HepG2 (cell line): ENCODE results near the gene C19orf33. TPM values are rescaled to one million over a fixed set of nuclear protein-coding genes. Genes with fewer than 3 reads are reported as not detected.

Source experiments
- DPF2 ChIP-seq: sonication (generic); formaldehyde crosslinking; IDR thresholded peaks from 2 replicates; pipeline ENCODE4 v1.4.0; 2020; ENCODE audit warnings: mild to moderate bottlenecking, low read depth, missing genetic modification reagents, borderline replicate concordance
- GTF3A ChIP-seq: sonication (generic); formaldehyde crosslinking; conservative IDR thresholded peaks from 2 replicates; pipeline ENCODE4 v1.4.0; 2020; ENCODE audit warnings: mild to moderate bottlenecking, missing genetic modification reagents
- IRF2 ChIP-seq: IDR thresholded peaks from 2 replicates; pipeline ENCODE4 v1.6.1; 2018; ENCODE audit warnings: missing genetic modification reagents, missing compliant biosample characterization
- KDM2A ChIP-seq: sonication (generic); formaldehyde crosslinking; IDR thresholded peaks from 2 replicates; pipeline ENCODE4 v1.4.0; 2020; ENCODE audit warnings: low read depth, missing genetic modification reagents, borderline replicate concordance
- MAFK ChIP-seq, 2 experiments: IDR thresholded peaks in 1 of 2; conservative IDR thresholded peaks in 1 of 2; 2 replicates each; pipeline ENCODE4 v1.6.1; 2011; ENCODE audit warnings: improper control_type of control experiment in 2 of 2, low read length in 2 of 2
- MXD3 ChIP-seq: IDR thresholded peaks from 2 replicates; pipeline ENCODE4 v1.6.1; 2016; ENCODE audit warnings: mild to moderate bottlenecking, missing biosample characterization, missing genetic modification reagents
- PTBP1 ChIP-seq: fragments of 200-400 bp; formaldehyde crosslinking; IDR thresholded peaks from 2 replicates; pipeline ENCODE4 v1.6.1; 2018; ENCODE audit warnings: low read length, low read depth; ENCODE audit not compliant: poor library complexity, severe bottlenecking
- RAD51 ChIP-seq: fragments of 450-650 bp; IDR thresholded peaks from 2 replicates; pipeline ENCODE4 v1.6.1; 2016; ENCODE audit warnings: borderline replicate concordance
- RFXAP ChIP-seq: sonication (generic); formaldehyde crosslinking; IDR thresholded peaks from 2 replicates; pipeline ENCODE4 v1.4.0; 2020; ENCODE audit warnings: missing genetic modification reagents, borderline replicate concordance
- SIN3A ChIP-seq: IDR thresholded peaks from 2 replicates; pipeline ENCODE4 v1.6.1; 2011; ENCODE audit warnings: low read depth, mild to moderate bottlenecking, control low read depth, low read length, borderline replicate concordance
- SRSF4 ChIP-seq: fragments of 200-400 bp; formaldehyde crosslinking; IDR thresholded peaks from one replicate; pipeline ENCODE4 v1.6.1; 2018; ENCODE audit warnings: mild to moderate bottlenecking, low read depth, low read length, moderate library complexity; ENCODE audit not compliant: poor library complexity, severe bottlenecking
- THAP11 ChIP-seq: IDR thresholded peaks from 2 replicates; pipeline ENCODE4 v1.6.1; 2016; ENCODE audit warnings: missing biosample characterization, missing genetic modification reagents
- ZBTB39 ChIP-seq: sonication (generic); formaldehyde crosslinking; IDR thresholded peaks from 2 replicates; pipeline ENCODE4 v1.5.0; 2020; ENCODE audit warnings: missing genetic modification reagents
- ZFP36L1 ChIP-seq: sonication (generic); formaldehyde crosslinking; IDR thresholded peaks from 2 replicates; pipeline ENCODE4 v1.8.0; 2022; ENCODE audit warnings: mild to moderate bottlenecking, missing genetic modification reagents, moderate library complexity
- ZFY ChIP-seq: sonication (generic); formaldehyde crosslinking; IDR thresholded peaks from 2 replicates; pipeline ENCODE4 v1.4.0; 2020; ENCODE audit warnings: missing genetic modification reagents
- ZMYM2 ChIP-seq: sonication (generic); formaldehyde crosslinking; IDR thresholded peaks from 2 replicates; pipeline ENCODE4 v1.8.0; 2022; ENCODE audit warnings: mild to moderate bottlenecking, missing genetic modification reagents
- ZNF136 ChIP-seq: sonication (generic); formaldehyde crosslinking; IDR thresholded peaks from 2 replicates; pipeline ENCODE4 v1.8.1; 2022; ENCODE audit warnings: low read depth, mild to moderate bottlenecking, moderate library complexity, missing genetic modification reagents
- ZNF230 ChIP-seq: sonication (generic); formaldehyde crosslinking; IDR thresholded peaks from 2 replicates; pipeline ENCODE4 v1.4.0; 2020; ENCODE audit warnings: mild to moderate bottlenecking, missing genetic modification reagents
- ZNF264 ChIP-seq: sonication (generic); formaldehyde crosslinking; IDR thresholded peaks from 2 replicates; pipeline ENCODE4 v1.4.0; 2020; ENCODE audit warnings: missing genetic modification reagents
- ZNF337 ChIP-seq: sonication (generic); formaldehyde crosslinking; IDR thresholded peaks from 2 replicates; pipeline ENCODE4 v1.5.1; 2020; ENCODE audit warnings: missing genetic modification reagents, low read depth, mild to moderate bottlenecking, borderline replicate concordance
- ZNF724P ChIP-seq: sonication (generic); formaldehyde crosslinking; IDR thresholded peaks from 2 replicates; pipeline ENCODE4 v1.8.0; 2022; ENCODE audit warnings: missing genetic modification reagents, borderline replicate concordance
- ZSCAN21 ChIP-seq: sonication (generic); formaldehyde crosslinking; IDR thresholded peaks from 2 replicates; pipeline ENCODE4 v1.8.0; 2022; ENCODE audit warnings: mild to moderate bottlenecking, missing genetic modification reagents, moderate library complexity, borderline replicate concordance
- polyA plus RNA-seq, 8 experiments: library from polyadenylated mRNA; depleted of rRNA in 3 of 8; stranded (reverse) in 7 of 8; unstranded in 1 of 8; fragments of >200 nt; fragmentation: Illumina TruSeq in 4 of 8; extraction: Trizol in 4 of 8; gene quantifications; 2 replicates each; pipeline versions ENCODE4 v1.2.1 to v1.2.3, GENCODE V29; 2011 to 2016; ENCODE audit warnings: low read depth in 4 of 8, missing spikeins in 1 of 8, mixed read lengths in 1 of 8; ENCODE audit not compliant: insufficient read depth in 1 of 8
- total RNA-seq, 5 experiments: library from RNA; depleted of rRNA; stranded (reverse); fragments of >200 nt; fragmentation: Illumina TruSeq; extraction: Trizol; gene quantifications; 2 replicates each; pipeline ENCODE4 v1.2.3, GENCODE V29; 2016; ENCODE audit warnings: low read depth in 1 of 5
- TF ChIP-seq, protein P1 (sequence below): sonication (generic); formaldehyde crosslinking; IDR thresholded peaks from 2 replicates; pipeline ENCODE4 v1.4.0; 2020; ENCODE audit warnings: missing genetic modification reagents, borderline replicate concordance
- TF ChIP-seq, protein P2 (sequence below): sonication (generic); formaldehyde crosslinking; IDR thresholded peaks from 2 replicates; pipeline ENCODE4 v1.5.0; 2020; ENCODE audit warnings: missing genetic modification reagents

C19orf33 gene
- total and polyA plus RNA-seq, 2 of the 13 experiments (the other 11 are each of a cell fraction or from before 2014, with no cell fraction given) = 2.5 to 3.3 TPM

DNA sequence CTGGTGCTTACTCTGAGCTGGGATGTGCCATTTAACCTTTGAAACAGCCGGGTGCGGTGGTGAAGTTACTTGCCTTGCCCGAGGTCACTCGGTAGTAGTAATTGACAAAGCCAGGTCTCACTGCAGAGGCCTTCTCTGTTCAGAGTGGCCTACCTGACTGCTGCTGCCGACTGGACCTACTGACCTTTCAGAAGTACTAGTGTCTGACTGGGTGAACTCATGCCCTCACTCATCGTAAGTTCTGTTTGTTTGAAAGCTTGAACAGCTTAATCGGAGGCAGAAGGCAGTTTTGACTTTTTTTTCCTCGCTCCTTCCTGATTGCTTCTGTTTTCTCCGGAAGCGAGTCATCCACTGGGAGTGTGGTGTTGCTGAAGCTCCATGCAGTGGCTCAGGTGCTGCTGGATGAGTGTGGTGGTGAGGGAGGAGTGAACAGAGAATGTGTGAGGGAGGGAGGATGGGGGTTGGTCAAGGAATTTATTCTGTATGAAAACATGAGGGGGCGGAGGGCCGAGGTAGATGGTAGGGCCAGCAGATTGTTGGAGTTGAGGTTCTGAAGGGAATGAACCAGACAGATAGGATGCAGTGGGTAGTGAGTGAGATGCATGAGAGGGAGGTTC, 37.0 kb upstream of the C19orf33 start (continued):
- TF ChIP-seq ZBTB39 (CRISPR knock-in tag) (no peak), ZMYM2 (CRISPR knock-in tag) (no peak), ZNF337 (CRISPR knock-in tag) (no peak), ZNF724P (CRISPR knock-in tag) (no peak), MXD3 (CRISPR knock-in tag) (no peak), RFXAP (CRISPR knock-in tag) (no peak), ZSCAN21 (no peak), ZFY (peak; percentile 48), THAP11 (CRISPR knock-in tag) (peak; percentile 40; the same call in 1 of the 2 replicates), IRF2 (CRISPR knock-in tag) (no peak), ZNF230 (CRISPR knock-in tag) (no peak), SIN3A (no peak), SRSF4 (no peak), ZNF136 (CRISPR knock-in tag) (no peak), PTBP1 (no peak), ZNF264 (no peak), MAFK (conservative IDR thresholded peaks at IDR 0.05 in 1 of 2, IDR thresholded peaks at IDR 0.05 in 1 of 2; ENCODE audit: low read length in 2 of 2) (no peak), GTF3A (CRISPR knock-in tag) (no peak), DPF2 (CRISPR knock-in tag) (no peak), RAD51 (no peak), KDM2A (CRISPR knock-in tag) (no peak), ZFP36L1 (no peak)
- TF ChIP-seq, protein P1, sequence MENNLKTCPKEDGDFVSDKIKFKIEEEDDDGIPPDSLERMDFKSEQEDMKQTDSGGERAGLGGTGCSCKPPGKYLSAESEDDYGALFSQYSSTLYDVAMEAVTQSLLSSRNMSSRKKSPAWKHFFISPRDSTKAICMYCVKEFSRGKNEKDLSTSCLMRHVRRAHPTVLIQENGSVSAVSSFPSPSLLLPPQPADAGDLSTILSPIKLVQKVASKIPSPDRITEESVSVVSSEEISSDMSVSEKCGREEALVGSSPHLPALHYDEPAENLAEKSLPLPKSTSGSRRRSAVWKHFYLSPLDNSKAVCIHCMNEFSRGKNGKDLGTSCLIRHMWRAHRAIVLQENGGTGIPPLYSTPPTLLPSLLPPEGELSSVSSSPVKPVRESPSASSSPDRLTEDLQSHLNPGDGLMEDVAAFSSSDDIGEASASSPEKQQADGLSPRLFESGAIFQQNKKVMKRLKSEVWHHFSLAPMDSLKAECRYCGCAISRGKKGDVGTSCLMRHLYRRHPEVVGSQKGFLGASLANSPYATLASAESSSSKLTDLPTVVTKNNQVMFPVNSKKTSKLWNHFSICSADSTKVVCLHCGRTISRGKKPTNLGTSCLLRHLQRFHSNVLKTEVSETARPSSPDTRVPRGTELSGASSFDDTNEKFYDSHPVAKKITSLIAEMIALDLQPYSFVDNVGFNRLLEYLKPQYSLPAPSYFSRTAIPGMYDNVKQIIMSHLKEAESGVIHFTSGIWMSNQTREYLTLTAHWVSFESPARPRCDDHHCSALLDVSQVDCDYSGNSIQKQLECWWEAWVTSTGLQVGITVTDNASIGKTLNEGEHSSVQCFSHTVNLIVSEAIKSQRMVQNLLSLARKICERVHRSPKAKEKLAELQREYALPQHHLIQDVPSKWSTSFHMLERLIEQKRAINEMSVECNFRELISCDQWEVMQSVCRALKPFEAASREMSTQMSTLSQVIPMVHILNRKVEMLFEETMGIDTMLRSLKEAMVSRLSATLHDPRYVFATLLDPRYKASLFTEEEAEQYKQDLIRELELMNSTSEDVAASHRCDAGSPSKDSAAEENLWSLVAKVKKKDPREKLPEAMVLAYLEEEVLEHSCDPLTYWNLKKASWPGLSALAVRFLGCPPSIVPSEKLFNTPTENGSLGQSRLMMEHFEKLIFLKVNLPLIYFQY (CRISPR knock-in tag) = no peak
- TF ChIP-seq, protein P2, sequence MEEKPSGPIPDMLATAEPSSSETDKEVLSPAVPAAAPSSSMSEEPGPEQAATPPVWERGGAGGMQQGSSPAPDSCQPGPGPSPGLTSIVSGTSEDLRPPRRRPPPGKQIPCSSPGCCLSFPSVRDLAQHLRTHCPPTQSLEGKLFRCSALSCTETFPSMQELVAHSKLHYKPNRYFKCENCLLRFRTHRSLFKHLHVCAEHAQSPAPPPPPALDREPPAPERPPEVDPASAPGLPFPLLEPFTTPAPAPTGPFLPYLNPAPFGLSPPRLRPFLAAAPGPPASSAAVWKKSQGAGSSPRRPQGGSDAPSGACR (CRISPR knock-in tag) = no peak
